Chondrocyte (in vitro differentiated cells): ENCODE measurements around the gene EAF1. TPM values are rescaled to one million over a fixed set of nuclear protein-coding genes. Genes with fewer than 3 reads are reported as not detected.
A peak's percentile ranks its signal among the peaks of the same experiment; 100 is the strongest.
"Not testable (repeated sequence)": the region's sequence is repeated elsewhere in the genome, so short reads cannot be mapped to it uniquely, and the experiment has no call there.

ENCODE experiments used
- DNase-seq: peaks from one replicate; pipeline ENCODE4 v3.0.0; 2021; ENCODE audit warnings: mixed read lengths, low spot score
- H3K27ac Mint-ChIP-seq: one replicate; pipeline ENCODE4 v1.8.0; 2021; ENCODE audit warnings: mild to moderate bottlenecking, moderate library complexity, mixed read lengths; ENCODE audit not compliant: unreplicated experiment
- H3K27me3 Mint-ChIP-seq: 2 replicates; pipeline ENCODE4 v1.8.0; 2021; ENCODE audit warnings: low read depth, mixed read lengths
- H3K36me3 Mint-ChIP-seq: 2 replicates; pipeline ENCODE4 v1.8.0; 2021; ENCODE audit warnings: low read depth, mixed read lengths
- H3K4me1 Mint-ChIP-seq: 2 replicates; pipeline ENCODE4 v1.8.0; 2021; ENCODE audit warnings: low read depth, mild to moderate bottlenecking, mixed read lengths
- H3K4me3 Mint-ChIP-seq: one replicate; pipeline ENCODE4 v1.8.0; 2021; ENCODE audit warnings: mild to moderate bottlenecking, moderate library complexity, mixed read lengths; ENCODE audit not compliant: unreplicated experiment
- H3K9me3 Mint-ChIP-seq: 2 replicates; pipeline ENCODE4 v1.8.0; 2021; ENCODE audit warnings: low read depth, mixed read lengths
- CTCF ChIP-seq: fragments of 200-600 bp; sonication (generic); IDR thresholded peaks from 2 replicates; pipeline ENCODE4 v1.5.0; 2021; ENCODE audit warnings: antibody characterized with exemption, mild to moderate bottlenecking, moderate library complexity
- total RNA-seq: library from RNA; stranded (reverse); gene quantifications from 3 replicates; pipeline ENCODE4 v1.2.1, GENCODE V29; 2021

The EAF1 gene
- total RNA-seq, 1 donor from 2014 or later, result 18.4 TPM

GRCh38 chr3:15409774-15410173 lies 17.6 kb upstream of the EAF1 start:
- H3K9me3 Mint-ChIP-seq, result no peaks in the 10 kb centered on the region
- H3K27me3 Mint-ChIP-seq, result no peaks in the 10 kb centered on the region
- no peak for TF ChIP-seq CTCF
- no peak for DNase-seq
- H3K27ac Mint-ChIP-seq, result no peak overlapping the region
- H3K4me3 Mint-ChIP-seq, result no peak overlapping the region
- peaks cover 23% of the 10 kb centered on the region for H3K36me3 Mint-ChIP-seq
- H3K4me1 Mint-ChIP-seq, result peaks cover 2% of the 10 kb centered on the region

GRCh38 chr3:15410966-15411365 lies 16.4 kb upstream of the EAF1 start:
- H3K27ac Mint-ChIP-seq, H3K9me3 Mint-ChIP-seq, H3K4me3 Mint-ChIP-seq, DNase-seq, H3K27me3 Mint-ChIP-seq, H3K4me1 Mint-ChIP-seq: not testable (repeated sequence)
- peaks cover 34% of the 10 kb centered on the region for H3K36me3 Mint-ChIP-seq

GRCh38 chr3:15420871-15421270 lies 6.5 kb upstream of the EAF1 start:
- no peak overlapping the region for H3K4me3 Mint-ChIP-seq
- no peak for DNase-seq
- H3K4me1 Mint-ChIP-seq, result peaks cover 14% of the 10 kb centered on the region
- no peaks in the 10 kb centered on the region for H3K9me3 Mint-ChIP-seq
- no peaks in the 10 kb centered on the region for H3K27me3 Mint-ChIP-seq
- TF ChIP-seq CTCF, result no peak
- peaks cover 9% of the 10 kb centered on the region for H3K36me3 Mint-ChIP-seq
- H3K27ac Mint-ChIP-seq, result no peak overlapping the region

GRCh38 chr3:15426579-15427118 lies 749 bp upstream of the EAF1 start:
- Mint-ChIP-seq H3K9me3 (peaks cover 2% of the 10 kb centered on the region), H3K36me3 (peaks cover 4% of the 10 kb centered on the region), H3K4me3 (peak overlapping the region; percentile 99), H3K4me1 (peaks cover 52% of the 10 kb centered on the region), H3K27me3 (no peaks in the 10 kb centered on the region), H3K27ac (peak overlapping the region; percentile 95)
- no peak for TF ChIP-seq CTCF
- DNase-seq, result no peak

- no peak for TF ChIP-seq CTCF
- Mint-ChIP-seq H3K4me3 (peak overlapping the region; percentile 99), H3K36me3 (peaks cover 4% of the 10 kb centered on the region)
Observed at GRCh38 chr3:15427981-15428380, 583 bp downstream of the EAF1 start.

GRCh38 chr3:15428539-15428938 lies 1.1 kb downstream of the EAF1 start:
- peaks cover 4% of the 10 kb centered on the region for H3K36me3 Mint-ChIP-seq
- DNase-seq, result no peak
- H3K4me3 Mint-ChIP-seq, result peak overlapping the region; percentile 99
- H3K4me1 Mint-ChIP-seq, result peaks cover 52% of the 10 kb centered on the region
- H3K9me3 Mint-ChIP-seq, result peaks cover 2% of the 10 kb centered on the region
- no peaks in the 10 kb centered on the region for H3K27me3 Mint-ChIP-seq
- H3K27ac Mint-ChIP-seq, result peak overlapping the region; percentile 95
- no peak for TF ChIP-seq CTCF

More at GRCh38 chr3:15427981-15428380, 583 bp downstream of the EAF1 start:
- no peaks in the 10 kb centered on the region for H3K27me3 Mint-ChIP-seq
- peaks cover 2% of the 10 kb centered on the region for H3K9me3 Mint-ChIP-seq
- DNase-seq, result no peak
- peaks cover 52% of the 10 kb centered on the region for H3K4me1 Mint-ChIP-seq
- peak overlapping the region; percentile 95 for H3K27ac Mint-ChIP-seq
